Hypothalamus (tissue), 51 donors: Measurements from ENCODE around the gene DHX29.

ENCODE experiments used
- DNase-seq, 51 donors: peaks; one replicate each; lab custom pipeline; 2025; lab: John Stamatoyannopoulos, UW

DHX29 gene

GRCh38 chr5:55219770-55220169 is 87.7 kb downstream of the DHX29 start:
- no peak for DNase-seq

- DNase-seq, result no peak
Observed at GRCh38 chr5:55218967-55219366, 88.5 kb downstream of the DHX29 start.

GRCh38 chr5:55211184-55211874 is 96.2 kb downstream of the DHX29 start:
- DNase-seq, result no peak
